CD4-positive, alpha-beta T cell treated with Interleukin-2 at 100 ng/mL for 4 hours (primary cell): ENCODE measurements around the gene HLA-F.
A peak's percentile ranks its signal among the peaks of the same experiment; 100 is the strongest.

Source experiments
- DNase-seq: peaks from one replicate; pipeline ENCODE4 v3.0.0-alpha.2; 2020; ENCODE audit warnings: low spot score

HLA-F gene

DNA sequence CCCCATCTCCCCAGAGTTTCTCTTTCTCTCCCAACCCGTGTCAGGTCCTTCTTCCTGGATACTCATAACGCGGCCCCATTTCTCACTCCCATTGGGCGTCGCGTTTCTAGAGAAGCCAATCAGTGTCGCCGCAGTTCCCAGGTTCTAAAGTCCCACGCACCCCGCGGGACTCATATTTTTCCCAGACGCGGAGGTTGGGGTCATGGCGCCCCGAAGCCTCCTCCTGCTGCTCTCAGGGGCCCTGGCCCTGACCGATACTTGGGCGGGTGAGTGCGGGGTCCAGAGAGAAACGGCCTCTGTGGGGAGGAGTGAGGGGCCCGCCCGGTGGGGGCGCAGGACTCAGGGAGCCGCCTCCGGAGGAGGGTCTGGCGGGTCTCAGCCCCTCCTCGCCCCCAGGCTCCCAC lies at the start of gene HLA-F:
HLA-F (plus strand) TSS at position 173 of the 404 bp plus-strand sequence; CDS start at position 203, 30 bp downstream.
- DNase-seq = peak; percentile 94

GRCh38 chr6:29674008-29674407 lies 49.2 kb upstream of the HLA-F start:
- DNase-seq = no peak

DNA sequence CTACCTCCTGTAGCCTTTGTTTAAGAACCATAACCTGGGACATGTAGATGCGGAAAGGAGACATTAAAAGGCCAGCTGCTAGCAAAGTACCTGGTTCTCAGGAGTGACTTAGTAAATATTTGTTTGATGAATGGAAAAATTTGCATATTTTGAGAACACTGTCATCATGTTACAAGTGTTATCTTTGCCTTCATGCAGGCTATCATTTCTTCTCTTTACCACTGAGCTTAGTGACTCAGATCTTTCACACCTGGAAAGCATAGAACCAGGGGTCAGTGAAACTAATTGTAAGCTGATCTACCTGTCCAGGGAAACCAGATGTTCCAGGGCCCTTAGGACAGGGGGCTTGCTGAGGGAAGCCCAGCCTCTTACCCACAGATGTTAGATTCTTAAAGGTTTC lies 47.7 kb upstream of the HLA-F start:
- no peak for DNase-seq

GRCh38 chr6:29676981-29677601 lies 46.1 kb upstream of the HLA-F start:
- no peak for DNase-seq

- DNase-seq = no peak
These were observed 45.1 kb upstream of the HLA-F start for GRCh38 chr6:29678114-29678513.

GRCh38 chr6:29679962-29680361 lies 43.3 kb upstream of the HLA-F start:
- no peak for DNase-seq

GRCh38 chr6:29680416-29680815 lies 42.8 kb upstream of the HLA-F start:
- no peak for DNase-seq

GRCh38 chr6:29680904-29681303 lies 42.3 kb upstream of the HLA-F start, which contains the start of gene ZFP57:
Gene ZFP57 (minus strand): TSS chr6:29681152. CDS start chr6:29677003, 4,149 bp downstream.
- no peak for DNase-seq

DNA sequence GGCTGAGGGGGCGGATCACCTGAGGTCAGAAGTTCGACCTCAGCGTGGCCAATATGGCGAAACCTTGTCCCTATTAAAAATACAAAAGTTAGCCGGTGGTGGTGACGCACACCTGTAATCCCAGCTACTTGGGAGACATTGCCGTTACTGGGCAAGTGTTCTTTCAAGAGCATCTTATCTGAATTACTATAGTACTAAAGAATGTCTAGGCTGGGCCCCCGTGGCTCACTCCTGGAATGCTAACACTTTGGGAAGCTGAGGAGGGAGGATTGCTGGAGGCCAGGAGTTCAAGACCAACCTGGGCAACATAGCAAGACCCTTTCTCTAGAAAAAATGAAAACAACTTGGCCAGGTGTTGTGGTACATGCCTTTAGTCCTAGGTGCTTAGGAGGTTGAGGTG lies 41.4 kb upstream of the HLA-F start:
- no peak for DNase-seq

- no peak for DNase-seq
These were observed 37.4 kb upstream of the HLA-F start for GRCh38 chr6:29685718-29686326.

- DNase-seq = no peak
These were observed 28.6 kb upstream of the HLA-F start for GRCh38 chr6:29694637-29695036.

DNA sequence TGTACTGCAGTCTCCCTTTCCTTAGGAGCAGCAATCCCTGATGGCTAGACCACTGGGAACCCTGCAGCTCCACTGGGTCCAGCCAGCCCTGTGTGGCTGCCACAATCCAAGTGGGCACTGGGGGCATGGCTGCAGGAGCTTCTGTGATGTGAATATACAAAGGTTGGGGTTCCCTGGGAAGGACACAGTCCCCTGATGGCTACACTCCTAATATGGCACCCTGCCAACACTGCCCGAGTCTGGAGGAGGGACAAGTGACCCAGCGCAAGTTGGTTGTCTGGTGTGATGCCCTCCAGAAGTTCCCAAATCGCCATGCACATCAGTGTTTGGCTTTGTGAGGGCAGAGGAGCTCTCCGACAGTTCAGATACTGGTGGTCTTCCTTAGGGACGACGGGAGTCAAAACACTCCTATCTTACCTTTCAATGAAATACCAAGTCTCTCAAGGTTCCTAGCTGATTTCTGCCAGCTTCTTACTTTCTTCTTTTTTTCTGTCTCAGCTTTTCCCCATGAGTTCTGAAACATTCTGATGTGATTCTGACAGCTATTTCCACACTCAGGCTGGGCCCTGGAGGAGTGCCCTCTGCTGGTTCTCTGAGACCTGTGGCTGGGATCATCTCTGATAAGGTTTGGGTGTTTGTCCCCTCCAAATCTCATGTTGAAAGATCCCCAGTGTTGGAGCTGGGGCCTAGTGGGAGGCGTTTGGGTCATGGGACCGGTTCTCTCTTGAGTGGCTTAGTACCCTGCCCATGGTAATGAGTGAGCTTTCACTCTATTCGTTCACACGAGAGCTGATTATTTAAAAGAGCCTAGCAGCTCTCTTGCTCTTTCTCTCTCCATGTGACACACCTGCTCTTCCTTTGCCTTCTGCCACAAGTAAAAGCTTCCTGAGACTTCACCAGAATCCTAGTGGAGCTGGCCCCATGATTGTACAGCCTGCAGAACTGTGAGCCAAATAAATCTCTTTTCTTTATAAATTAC lies 26.8 kb upstream of the HLA-F start:
- no peak for DNase-seq

- peak; percentile 76 for DNase-seq
These were observed 20.6 kb upstream of the HLA-F start for GRCh38 chr6:29702519-29703103.

DNA sequence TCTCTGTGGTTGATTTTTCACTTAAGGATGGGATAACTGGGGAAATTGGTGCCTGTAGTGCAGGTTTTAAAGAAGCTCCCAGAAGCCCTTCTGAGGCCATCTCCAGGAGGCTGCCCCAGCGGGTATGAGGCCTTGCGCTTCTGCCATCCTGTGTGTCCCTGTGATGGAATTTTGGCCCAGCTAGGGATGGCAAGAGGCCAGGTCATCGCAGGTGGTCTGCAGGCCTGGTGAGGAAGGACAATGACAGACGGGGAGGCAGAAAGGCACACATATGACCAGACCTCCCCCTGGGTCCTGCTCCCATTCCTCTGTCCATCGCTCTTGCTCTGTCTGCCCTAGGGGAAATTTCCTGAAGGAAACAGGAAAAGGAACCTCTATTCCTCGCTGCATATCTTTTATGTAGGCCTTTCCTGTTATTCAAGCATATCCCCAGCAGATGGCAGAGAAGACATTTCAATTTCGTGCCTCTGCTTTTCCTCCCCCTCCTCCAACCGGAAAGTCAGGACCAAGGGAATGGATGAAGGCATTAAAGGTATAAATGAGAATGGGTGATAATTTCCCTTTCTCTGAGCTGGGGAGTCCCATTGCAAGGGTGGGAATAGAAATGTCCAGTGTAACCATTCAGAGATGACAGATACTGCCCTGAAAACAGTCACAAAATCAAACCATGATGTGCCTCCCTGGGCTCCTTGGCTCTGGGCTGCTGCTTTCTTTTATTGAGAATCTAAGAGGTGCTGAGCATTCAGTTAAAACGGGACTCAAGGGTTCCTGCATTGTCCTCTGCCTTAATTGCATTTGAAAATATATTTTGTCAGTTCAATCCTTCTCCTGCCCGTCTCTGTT lies 17.6 kb upstream of the HLA-F start:
- peak; percentile 42 for DNase-seq

- DNase-seq = peak; percentile 68
These were observed 14.6 kb upstream of the HLA-F start for GRCh38 chr6:29708432-29709179.

DNA sequence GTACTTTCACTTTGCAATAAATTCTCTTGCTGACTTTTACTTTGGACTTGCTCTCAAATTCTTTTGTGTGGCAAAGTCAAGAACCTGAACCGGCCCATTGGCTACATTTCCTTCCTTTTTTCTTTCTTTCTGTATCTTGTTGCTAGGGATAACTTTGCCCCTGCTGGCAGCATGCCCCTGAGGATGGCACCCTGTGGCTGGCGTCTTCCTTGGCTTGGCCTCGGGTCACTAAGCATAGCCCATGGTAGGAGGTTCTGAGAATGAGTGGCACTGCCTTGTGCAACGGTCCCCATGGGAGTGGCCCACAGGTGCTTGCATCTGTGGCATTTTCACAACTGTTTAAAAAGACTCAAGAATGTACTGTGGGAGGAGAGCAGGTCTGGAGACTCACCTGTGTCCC lies 14.0 kb upstream of the HLA-F start:
- no peak for DNase-seq

DNA sequence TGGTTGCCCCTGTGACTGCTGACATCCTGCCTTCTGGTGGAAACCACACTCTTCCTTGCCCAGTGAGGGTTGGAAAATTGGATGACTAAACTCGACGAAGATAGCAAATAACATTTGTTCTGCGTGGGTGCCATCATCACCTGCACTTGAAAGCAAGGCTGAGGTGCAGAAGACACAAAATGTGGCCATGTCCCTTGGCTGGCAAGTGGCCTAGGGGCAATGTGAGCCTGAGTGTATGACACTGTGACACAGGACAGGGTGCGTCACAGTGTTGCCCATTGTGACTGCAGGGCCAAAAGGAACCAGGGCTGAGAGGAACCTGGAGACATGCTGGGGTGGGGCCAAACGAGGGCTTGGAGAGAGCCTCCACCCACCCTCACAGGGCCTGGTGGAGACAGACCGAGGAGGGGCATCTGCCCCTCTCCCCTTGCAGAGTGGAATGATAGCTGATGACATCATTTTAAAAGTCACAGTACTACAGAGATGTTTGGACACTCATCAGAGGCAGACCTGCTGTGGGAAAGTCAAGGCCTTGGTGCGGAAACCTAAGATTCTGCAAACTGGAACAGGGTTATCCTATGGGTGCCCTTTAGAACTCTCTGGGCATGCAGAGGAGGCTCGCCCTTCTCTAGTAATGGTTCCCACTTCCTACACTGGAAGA lies 12.8 kb upstream of the HLA-F start:
- DNase-seq = no peak

- DNase-seq = peak; percentile 40
These were observed 2.4 kb upstream of the HLA-F start for GRCh38 chr6:29720863-29721262.

GRCh38 chr6:29723666-29724588 lies 693 bp downstream of the HLA-F start:
- DNase-seq = peak; percentile 84
